Liver (tissue), 3 donors: Measurements from ENCODE around the gene DPY19L1.
"Not testable (repeated sequence)": the region's sequence is repeated elsewhere in the genome, so short reads cannot be mapped to it uniquely, and the experiment has no call there.

Source experiments
- ATF3 ChIP-seq: IDR thresholded peaks from 2 replicates; pipeline ENCODE4 v1.6.1; 2016; ENCODE audit warnings: antibody characterized with exemption
- CTCF ChIP-seq: fragments of 150-350 bp; IDR thresholded peaks from 2 replicates; pipeline ENCODE4 v1.5.1; 2017; ENCODE audit warnings: improper control_type of control experiment, low read depth, low read length; ENCODE audit not compliant: missing input control
- GABPA ChIP-seq, 2 donors: IDR thresholded peaks in 1 of 2; conservative IDR thresholded peaks in 1 of 2; 2 replicates each; pipeline ENCODE4 v1.6.1; 2016; ENCODE audit warnings: antibody characterized with exemption in 2 of 2, mild to moderate bottlenecking in 1 of 2, moderate library complexity in 1 of 2
- JUND ChIP-seq, 2 donors: IDR thresholded peaks; 2 replicates each; pipeline ENCODE4 v1.6.1; 2016; ENCODE audit warnings: antibody characterized with exemption in 2 of 2
- MAX ChIP-seq: IDR thresholded peaks from 2 replicates; pipeline ENCODE4 v1.6.1; 2016; ENCODE audit warnings: antibody characterized with exemption
- RAD21 ChIP-seq, 2 donors: IDR thresholded peaks; 2 replicates each; pipeline ENCODE4 v1.6.1; 2016; ENCODE audit warnings: antibody characterized with exemption in 2 of 2, mild to moderate bottlenecking in 2 of 2
- REST ChIP-seq: IDR thresholded peaks from 2 replicates; pipeline ENCODE4 v1.6.1; 2016; ENCODE audit warnings: antibody characterized with exemption, mild to moderate bottlenecking
- SP1 ChIP-seq: IDR thresholded peaks from 2 replicates; pipeline ENCODE4 v1.6.1; 2018; ENCODE audit warnings: antibody characterized with exemption, mild to moderate bottlenecking
- YY1 ChIP-seq: IDR thresholded peaks from 2 replicates; pipeline ENCODE4 v1.6.1; 2016; ENCODE audit warnings: antibody characterized with exemption, mild to moderate bottlenecking
- donor health status: healthy.
- donor health status: healthy.

- TF ChIP-seq CTCF; JUND (IDR thresholded peaks at IDR 0.05); YY1; GABPA (IDR thresholded peaks at IDR 0.05 in 1 of 2, conservative IDR thresholded peaks at IDR 0.05 in 1 of 2); SP1; MAX; RAD21 (IDR thresholded peaks at IDR 0.05); REST; ATF3: not testable (repeated sequence)
Observed at GRCh38 chr7:34935735-34936165, 101.5 kb downstream of the DPY19L1 start.
